Measurements from ENCODE around the gene OR2T1.
"Not testable (repeated sequence)": the region's sequence is repeated elsewhere in the genome, so short reads cannot be mapped to it uniquely, and the experiment has no call there.

DNA sequence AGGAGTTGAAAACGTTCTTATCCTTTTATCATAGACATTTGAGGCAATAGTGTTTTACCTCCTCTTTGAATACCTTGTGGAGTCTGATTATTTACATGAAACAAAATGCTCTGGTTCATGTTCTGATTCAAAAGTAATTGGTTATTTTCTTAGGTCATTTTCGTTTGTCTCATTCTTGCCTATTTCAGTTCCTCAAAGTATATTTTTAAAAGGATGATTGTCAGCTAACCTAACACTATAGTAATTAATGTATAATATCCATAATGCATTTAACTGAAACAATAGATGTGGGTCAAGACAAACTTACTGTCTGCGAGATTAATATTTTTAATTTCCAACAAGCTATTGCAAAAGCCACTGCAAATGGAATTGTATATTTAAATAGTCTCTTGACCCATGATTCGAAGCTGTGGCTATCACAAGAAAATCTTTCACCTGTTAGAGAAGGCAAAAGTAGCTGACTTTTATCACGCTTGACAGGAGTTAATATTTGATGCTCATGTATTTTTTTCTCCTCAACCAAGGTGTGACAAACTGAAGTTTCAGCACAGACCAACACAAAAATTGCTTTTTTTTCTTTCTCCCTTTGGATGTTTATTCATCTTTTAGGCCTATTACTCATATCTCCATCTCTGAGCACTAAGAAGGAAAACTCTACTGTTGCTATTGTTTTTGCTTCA, 47.8 kb downstream of the OR2T1 start:
- TF ChIP-seq CBFB (CRISPR knock-in tag; IDR thresholded peaks at IDR 0.05); ZNF652 (CRISPR knock-in tag; IDR thresholded peaks at IDR 0.05; ENCODE audit: borderline replicate concordance, low read depth); PHF20 (CRISPR knock-in tag; IDR thresholded peaks at IDR 0.05); SNRNP70 (IDR thresholded peaks at IDR 0.05; ENCODE audit: low read depth, low read length); JUN (CRISPR knock-in tag; IDR thresholded peaks at IDR 0.05); ZNF441 (CRISPR knock-in tag; IDR thresholded peaks at IDR 0.05; ENCODE audit: borderline replicate concordance): not testable (repeated sequence)
- TF ChIP-seq, protein P1, sequence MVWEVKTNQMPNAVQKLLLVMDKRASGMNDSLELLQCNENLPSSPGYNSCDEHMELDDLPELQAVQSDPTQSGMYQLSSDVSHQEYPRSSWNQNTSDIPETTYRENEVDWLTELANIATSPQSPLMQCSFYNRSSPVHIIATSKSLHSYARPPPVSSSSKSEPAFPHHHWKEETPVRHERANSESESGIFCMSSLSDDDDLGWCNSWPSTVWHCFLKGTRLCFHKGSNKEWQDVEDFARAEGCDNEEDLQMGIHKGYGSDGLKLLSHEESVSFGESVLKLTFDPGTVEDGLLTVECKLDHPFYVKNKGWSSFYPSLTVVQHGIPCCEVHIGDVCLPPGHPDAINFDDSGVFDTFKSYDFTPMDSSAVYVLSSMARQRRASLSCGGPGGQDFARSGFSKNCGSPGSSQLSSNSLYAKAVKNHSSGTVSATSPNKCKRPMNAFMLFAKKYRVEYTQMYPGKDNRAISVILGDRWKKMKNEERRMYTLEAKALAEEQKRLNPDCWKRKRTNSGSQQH (CRISPR knock-in tag; IDR thresholded peaks at IDR 0.05; ENCODE audit: low read depth) = not testable (repeated sequence)
- TF ChIP-seq, protein P2, sequence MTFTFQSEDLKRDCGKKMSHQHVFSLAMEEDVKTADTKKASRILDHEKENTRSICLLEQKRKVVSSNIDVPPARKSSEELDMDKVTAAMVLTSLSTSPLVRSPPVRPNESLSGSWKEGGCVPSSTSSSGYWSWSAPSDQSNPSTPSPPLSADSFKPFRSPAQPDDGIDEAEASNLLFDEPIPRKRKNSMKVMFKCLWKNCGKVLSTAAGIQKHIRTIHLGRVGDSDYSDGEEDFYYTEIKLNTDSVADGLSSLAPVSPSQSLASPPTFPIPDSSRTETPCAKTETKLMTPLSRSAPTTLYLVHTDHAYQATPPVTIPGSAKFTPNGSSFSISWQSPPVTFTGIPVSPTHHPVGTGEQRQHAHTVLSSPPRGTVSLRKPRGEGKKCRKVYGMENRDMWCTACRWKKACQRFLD (CRISPR knock-in tag; IDR thresholded peaks at IDR 0.05; ENCODE audit: borderline replicate concordance) = not testable (repeated sequence)
- TF ChIP-seq, protein P3, sequence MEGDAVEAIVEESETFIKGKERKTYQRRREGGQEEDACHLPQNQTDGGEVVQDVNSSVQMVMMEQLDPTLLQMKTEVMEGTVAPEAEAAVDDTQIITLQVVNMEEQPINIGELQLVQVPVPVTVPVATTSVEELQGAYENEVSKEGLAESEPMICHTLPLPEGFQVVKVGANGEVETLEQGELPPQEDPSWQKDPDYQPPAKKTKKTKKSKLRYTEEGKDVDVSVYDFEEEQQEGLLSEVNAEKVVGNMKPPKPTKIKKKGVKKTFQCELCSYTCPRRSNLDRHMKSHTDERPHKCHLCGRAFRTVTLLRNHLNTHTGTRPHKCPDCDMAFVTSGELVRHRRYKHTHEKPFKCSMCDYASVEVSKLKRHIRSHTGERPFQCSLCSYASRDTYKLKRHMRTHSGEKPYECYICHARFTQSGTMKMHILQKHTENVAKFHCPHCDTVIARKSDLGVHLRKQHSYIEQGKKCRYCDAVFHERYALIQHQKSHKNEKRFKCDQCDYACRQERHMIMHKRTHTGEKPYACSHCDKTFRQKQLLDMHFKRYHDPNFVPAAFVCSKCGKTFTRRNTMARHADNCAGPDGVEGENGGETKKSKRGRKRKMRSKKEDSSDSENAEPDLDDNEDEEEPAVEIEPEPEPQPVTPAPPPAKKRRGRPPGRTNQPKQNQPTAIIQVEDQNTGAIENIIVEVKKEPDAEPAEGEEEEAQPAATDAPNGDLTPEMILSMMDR (CRISPR knock-in tag; IDR thresholded peaks at IDR 0.05) = not testable (repeated sequence)
- TF ChIP-seq, protein P4, sequence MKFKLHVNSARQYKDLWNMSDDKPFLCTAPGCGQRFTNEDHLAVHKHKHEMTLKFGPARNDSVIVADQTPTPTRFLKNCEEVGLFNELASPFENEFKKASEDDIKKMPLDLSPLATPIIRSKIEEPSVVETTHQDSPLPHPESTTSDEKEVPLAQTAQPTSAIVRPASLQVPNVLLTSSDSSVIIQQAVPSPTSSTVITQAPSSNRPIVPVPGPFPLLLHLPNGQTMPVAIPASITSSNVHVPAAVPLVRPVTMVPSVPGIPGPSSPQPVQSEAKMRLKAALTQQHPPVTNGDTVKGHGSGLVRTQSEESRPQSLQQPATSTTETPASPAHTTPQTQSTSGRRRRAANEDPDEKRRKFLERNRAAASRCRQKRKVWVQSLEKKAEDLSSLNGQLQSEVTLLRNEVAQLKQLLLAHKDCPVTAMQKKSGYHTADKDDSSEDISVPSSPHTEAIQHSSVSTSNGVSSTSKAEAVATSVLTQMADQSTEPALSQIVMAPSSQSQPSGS (CRISPR knock-in tag; IDR thresholded peaks at IDR 0.05) = not testable (repeated sequence)
- TF ChIP-seq, protein P5, sequence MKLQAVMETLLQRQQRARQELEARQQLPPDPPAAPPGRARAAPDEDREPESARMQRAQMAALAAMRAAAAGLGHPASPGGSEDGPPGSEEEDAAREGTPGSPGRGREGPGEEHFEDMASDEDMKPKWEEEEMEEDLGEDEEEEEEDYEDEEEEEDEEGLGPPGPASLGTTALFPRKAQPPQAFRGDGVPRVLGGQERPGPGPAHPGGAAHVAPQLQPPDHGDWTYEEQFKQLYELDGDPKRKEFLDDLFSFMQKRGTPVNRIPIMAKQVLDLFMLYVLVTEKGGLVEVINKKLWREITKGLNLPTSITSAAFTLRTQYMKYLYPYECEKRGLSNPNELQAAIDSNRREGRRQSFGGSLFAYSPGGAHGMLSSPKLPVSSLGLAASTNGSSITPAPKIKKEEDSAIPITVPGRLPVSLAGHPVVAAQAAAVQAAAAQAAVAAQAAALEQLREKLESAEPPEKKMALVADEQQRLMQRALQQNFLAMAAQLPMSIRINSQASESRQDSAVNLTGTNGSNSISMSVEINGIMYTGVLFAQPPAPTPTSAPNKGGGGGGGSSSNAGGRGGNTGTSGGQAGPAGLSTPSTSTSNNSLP (IDR thresholded peaks at IDR 0.05; ENCODE audit: low read depth, low read length) = not testable (repeated sequence)
- TF ChIP-seq, protein P6, sequence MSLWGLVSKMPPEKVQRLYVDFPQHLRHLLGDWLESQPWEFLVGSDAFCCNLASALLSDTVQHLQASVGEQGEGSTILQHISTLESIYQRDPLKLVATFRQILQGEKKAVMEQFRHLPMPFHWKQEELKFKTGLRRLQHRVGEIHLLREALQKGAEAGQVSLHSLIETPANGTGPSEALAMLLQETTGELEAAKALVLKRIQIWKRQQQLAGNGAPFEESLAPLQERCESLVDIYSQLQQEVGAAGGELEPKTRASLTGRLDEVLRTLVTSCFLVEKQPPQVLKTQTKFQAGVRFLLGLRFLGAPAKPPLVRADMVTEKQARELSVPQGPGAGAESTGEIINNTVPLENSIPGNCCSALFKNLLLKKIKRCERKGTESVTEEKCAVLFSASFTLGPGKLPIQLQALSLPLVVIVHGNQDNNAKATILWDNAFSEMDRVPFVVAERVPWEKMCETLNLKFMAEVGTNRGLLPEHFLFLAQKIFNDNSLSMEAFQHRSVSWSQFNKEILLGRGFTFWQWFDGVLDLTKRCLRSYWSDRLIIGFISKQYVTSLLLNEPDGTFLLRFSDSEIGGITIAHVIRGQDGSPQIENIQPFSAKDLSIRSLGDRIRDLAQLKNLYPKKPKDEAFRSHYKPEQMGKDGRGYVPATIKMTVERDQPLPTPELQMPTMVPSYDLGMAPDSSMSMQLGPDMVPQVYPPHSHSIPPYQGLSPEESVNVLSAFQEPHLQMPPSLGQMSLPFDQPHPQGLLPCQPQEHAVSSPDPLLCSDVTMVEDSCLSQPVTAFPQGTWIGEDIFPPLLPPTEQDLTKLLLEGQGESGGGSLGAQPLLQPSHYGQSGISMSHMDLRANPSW (CRISPR knock-in tag; IDR thresholded peaks at IDR 0.05; ENCODE audit: borderline replicate concordance) = not testable (repeated sequence)
